Nephron progenitor cell (in vitro differentiated cells): ENCODE data around the gene PRKCI.

Experiments
- DNase-seq: peaks from one replicate; pipeline ENCODE4 v3.0.0; 2021
- H3K27ac Mint-ChIP-seq: 2 replicates; pipeline ENCODE4 v1.8.0; 2021; ENCODE audit warnings: mild to moderate bottlenecking, moderate library complexity, mixed read lengths
- H3K27me3 Mint-ChIP-seq: 2 replicates; pipeline ENCODE4 v1.8.0; 2021; ENCODE audit warnings: mild to moderate bottlenecking, low read depth, mixed read lengths; ENCODE audit not compliant: poor library complexity
- H3K36me3 Mint-ChIP-seq: 2 replicates; pipeline ENCODE4 v1.8.0; 2021; ENCODE audit warnings: low read depth, mixed read lengths
- H3K4me1 Mint-ChIP-seq: 2 replicates; pipeline ENCODE4 v1.8.0; 2021; ENCODE audit warnings: mixed read lengths
- H3K4me3 Mint-ChIP-seq: 2 replicates; pipeline ENCODE4 v1.8.0; 2021; ENCODE audit warnings: mild to moderate bottlenecking, moderate library complexity, mixed read lengths
- H3K9me3 Mint-ChIP-seq: 2 replicates; pipeline ENCODE4 v1.8.0; 2021; ENCODE audit warnings: mild to moderate bottlenecking, moderate library complexity, mixed read lengths
- TF ChIP-seq, protein P1 (sequence below): fragments of 200-600 bp; sonication (generic); IDR thresholded peaks from 2 replicates; pipeline ENCODE4 v1.5.0; 2021; ENCODE audit warnings: antibody characterized with exemption

PRKCI gene

DNA sequence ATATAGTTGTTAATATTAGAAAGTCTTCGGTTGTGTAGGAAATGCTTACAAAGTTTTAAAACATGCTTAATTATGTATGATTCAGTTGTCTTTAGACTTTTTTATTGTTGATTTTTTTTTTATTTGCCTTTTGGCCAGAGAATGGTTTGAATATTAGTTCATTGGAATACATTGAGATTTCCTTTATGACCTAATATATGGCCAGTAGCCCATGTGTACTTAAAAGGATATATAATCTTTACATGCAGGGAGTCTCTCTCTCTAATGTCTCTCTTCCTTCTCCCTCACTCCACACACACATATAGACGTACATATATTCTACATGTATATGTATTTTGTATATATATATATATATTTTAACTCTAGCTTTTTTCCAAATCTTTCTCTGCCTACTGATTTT lies 68.0 kb downstream of the PRKCI start:
- H3K27me3 Mint-ChIP-seq = peaks cover 5% of the 10 kb centered on the region
- no peak overlapping the region for H3K4me3 Mint-ChIP-seq
- H3K36me3 Mint-ChIP-seq = peaks cover 73% of the 10 kb centered on the region
- no peaks in the 10 kb centered on the region for H3K4me1 Mint-ChIP-seq
- H3K27ac Mint-ChIP-seq = no peak overlapping the region
- H3K9me3 Mint-ChIP-seq = no peaks in the 10 kb centered on the region
- no peak for DNase-seq
- TF ChIP-seq, protein P1, sequence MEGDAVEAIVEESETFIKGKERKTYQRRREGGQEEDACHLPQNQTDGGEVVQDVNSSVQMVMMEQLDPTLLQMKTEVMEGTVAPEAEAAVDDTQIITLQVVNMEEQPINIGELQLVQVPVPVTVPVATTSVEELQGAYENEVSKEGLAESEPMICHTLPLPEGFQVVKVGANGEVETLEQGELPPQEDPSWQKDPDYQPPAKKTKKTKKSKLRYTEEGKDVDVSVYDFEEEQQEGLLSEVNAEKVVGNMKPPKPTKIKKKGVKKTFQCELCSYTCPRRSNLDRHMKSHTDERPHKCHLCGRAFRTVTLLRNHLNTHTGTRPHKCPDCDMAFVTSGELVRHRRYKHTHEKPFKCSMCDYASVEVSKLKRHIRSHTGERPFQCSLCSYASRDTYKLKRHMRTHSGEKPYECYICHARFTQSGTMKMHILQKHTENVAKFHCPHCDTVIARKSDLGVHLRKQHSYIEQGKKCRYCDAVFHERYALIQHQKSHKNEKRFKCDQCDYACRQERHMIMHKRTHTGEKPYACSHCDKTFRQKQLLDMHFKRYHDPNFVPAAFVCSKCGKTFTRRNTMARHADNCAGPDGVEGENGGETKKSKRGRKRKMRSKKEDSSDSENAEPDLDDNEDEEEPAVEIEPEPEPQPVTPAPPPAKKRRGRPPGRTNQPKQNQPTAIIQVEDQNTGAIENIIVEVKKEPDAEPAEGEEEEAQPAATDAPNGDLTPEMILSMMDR = no peak

DNA sequence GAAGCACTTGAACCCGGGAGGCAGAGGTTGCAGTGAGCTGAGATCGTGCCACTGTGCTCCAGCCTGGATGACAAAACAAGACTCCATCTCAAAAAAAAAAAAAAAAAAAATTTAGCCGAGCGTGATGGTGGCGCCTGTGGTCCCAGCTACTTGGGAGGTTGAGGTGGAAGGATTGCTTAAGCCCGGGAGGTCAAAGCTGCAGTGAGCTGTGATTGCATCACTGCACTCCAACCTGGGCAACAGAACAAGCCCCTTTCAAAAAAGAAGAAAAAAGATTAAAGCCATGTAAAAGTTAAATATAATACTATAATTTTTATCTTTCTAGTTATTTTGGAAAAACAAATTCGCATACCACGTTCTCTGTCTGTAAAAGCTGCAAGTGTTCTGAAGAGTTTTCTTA lies 73.4 kb downstream of the PRKCI start:
- Mint-ChIP-seq H3K9me3 (no peaks in the 10 kb centered on the region), H3K4me3 (no peak overlapping the region)
- no peak for DNase-seq

DNA sequence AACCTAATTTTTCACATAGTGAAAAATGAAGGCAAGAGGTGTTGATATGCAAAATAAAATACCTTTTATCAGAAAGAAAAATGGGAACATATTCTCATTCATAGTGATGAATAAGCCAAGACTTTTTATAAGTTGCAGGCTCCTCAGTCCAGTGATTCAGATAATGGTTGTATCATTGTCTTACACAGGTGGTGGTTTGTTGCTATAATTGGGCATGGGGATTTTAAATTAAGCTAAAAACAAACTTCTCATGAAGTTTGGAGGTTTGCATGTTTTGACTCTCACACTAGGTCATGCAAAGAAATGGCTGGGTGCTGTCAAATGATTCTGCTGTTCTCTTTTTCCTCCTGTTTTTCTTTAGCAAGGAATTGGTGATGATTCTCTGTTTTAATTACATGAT lies 74.5 kb downstream of the PRKCI start:
- no peak for DNase-seq
- H3K4me3 Mint-ChIP-seq = no peak overlapping the region
- H3K27me3 Mint-ChIP-seq = no peaks in the 10 kb centered on the region
- TF ChIP-seq, protein P1 = no peak
- no peaks in the 10 kb centered on the region for H3K4me1 Mint-ChIP-seq
- peaks cover 47% of the 10 kb centered on the region for H3K36me3 Mint-ChIP-seq
- no peak overlapping the region for H3K27ac Mint-ChIP-seq
- no peaks in the 10 kb centered on the region for H3K9me3 Mint-ChIP-seq

More for the DNA sequence above, 73.4 kb downstream of the PRKCI start:
- TF ChIP-seq, protein P1 = no peak
- no peaks in the 10 kb centered on the region for H3K4me1 Mint-ChIP-seq
- H3K27me3 Mint-ChIP-seq = no peaks in the 10 kb centered on the region
- no peak overlapping the region for H3K27ac Mint-ChIP-seq
- H3K36me3 Mint-ChIP-seq = peaks cover 57% of the 10 kb centered on the region

DNA sequence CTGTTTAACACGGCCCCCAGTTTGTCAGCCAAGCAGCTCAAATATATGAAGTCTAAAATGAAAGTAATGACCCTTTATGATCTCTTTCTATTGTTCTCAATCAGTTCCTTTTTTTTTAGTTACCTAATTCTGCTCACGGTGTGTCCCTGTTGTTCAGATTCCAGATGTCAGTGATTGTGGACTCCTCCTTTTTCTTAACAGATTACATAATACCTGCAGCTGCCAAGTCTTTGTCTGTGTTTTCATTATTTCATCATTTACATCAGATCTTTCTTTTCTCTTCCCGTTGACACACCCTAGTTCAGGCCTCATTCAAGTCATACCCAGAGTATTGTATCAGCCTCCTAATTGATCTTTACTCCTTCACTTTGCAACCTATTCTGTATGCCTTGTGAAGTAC lies 79.2 kb downstream of the PRKCI start:
- TF ChIP-seq, protein P1 = no peak
- DNase-seq = no peak

DNA sequence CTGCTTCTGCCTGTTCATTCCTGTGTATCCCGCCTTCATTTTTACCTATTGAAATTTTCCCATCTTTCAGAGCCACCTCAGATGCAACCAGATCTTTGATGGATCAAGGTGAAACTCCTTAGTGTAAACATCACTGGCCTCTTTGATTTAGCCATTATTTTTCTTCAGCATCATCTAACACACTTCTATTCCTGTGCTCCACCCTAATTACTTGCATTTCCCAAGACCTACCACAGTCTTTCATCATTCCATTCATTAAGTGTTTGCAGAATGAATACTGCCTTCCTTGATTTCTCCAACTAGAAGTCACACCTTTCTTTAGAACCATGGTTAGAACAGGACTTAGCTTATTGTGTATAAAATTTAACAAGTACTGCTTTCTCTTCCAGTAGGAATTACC lies 79.8 kb downstream of the PRKCI start:
- DNase-seq = no peak
- no peaks in the 10 kb centered on the region for H3K4me1 Mint-ChIP-seq
- no peaks in the 10 kb centered on the region for H3K9me3 Mint-ChIP-seq
- no peak overlapping the region for H3K4me3 Mint-ChIP-seq
- H3K27ac Mint-ChIP-seq = no peak overlapping the region
- TF ChIP-seq, protein P1 = no peak
- no peaks in the 10 kb centered on the region for H3K27me3 Mint-ChIP-seq
- peaks cover 14% of the 10 kb centered on the region for H3K36me3 Mint-ChIP-seq

More for the DNA sequence above, 79.2 kb downstream of the PRKCI start:
- H3K27me3 Mint-ChIP-seq = no peaks in the 10 kb centered on the region
- no peaks in the 10 kb centered on the region for H3K9me3 Mint-ChIP-seq
- no peaks in the 10 kb centered on the region for H3K4me1 Mint-ChIP-seq
- H3K27ac Mint-ChIP-seq = no peak overlapping the region
- peaks cover 20% of the 10 kb centered on the region for H3K36me3 Mint-ChIP-seq
- H3K4me3 Mint-ChIP-seq = no peak overlapping the region

DNA sequence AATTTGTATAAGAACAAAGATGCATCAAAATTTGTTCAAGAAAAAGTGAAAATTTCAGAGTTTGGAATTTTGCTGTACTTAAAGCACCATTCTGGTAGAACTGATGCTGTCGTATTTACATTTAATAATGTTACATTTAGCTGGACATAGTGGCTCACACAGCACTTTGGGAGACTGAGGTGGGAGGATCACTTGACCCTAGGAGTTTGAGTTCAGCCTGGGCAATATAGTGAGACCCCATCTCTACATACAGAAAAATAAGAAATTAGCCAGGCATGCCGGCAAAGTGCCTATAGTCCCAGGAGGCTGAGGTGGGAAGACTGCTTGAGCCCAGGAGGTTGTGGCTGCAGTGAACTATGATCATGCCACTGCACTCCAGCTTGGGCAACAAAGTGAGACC lies 83.8 kb downstream of the PRKCI start:
- TF ChIP-seq, protein P1 = no peak
- Mint-ChIP-seq H3K4me1 (no peaks in the 10 kb centered on the region), H3K4me3 (no peak overlapping the region)

More for the DNA sequence above, 83.8 kb downstream of the PRKCI start:
- Mint-ChIP-seq H3K27me3 (no peaks in the 10 kb centered on the region), H3K27ac (no peak overlapping the region), H3K36me3 (peaks cover 5% of the 10 kb centered on the region), H3K9me3 (no peaks in the 10 kb centered on the region)
- DNase-seq = no peak
